ENCODE data around the gene BTF3L4.
A peak's percentile ranks its signal among the peaks of the same experiment; 100 is the strongest.

BTF3L4 gene

DNA sequence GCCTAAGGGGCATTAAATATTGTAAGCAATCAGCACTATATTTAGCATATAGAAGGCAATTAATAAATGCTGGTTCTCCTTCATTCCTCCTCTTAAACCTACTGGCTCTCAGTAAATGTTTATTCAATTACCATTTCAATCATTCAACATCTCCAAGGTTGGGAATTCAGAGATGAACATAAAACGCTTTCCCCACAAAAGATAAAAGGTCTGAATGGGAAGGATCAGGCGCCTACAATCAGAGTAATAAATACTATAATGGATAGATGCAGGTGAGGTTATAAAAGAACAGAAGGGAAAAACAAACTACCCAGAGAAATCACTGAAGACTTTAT is 22.1 kb upstream of the BTF3L4 start:
- Histone ChIP-seq H3K79me2 (ENCODE audit: insufficient read depth, low read length) (peaks cover 43% of the 10 kb centered on the region), H3K9me2 (replicated peaks; ENCODE audit: insufficient read depth, low read length) (no peaks in the 10 kb centered on the region), H3K4me3 (ENCODE audit: insufficient read depth, low read length, poor library complexity, severe bottlenecking) (peak overlapping the region; percentile 84), H3K9me3 (ENCODE audit: insufficient read depth, low read length) (no peaks in the 10 kb centered on the region), H4K20me1 (ENCODE audit: low read depth, low read length) (peaks cover 15% of the 10 kb centered on the region; the same call in 1 of the 2 replicates), H3F3A (ENCODE audit: insufficient read depth) (peaks cover 16% of the 10 kb centered on the region), H3K27me3 (ENCODE audit: low read length) (no peaks in the 10 kb centered on the region), H3K36me3 (ENCODE audit: low read length) (peaks cover 9% of the 10 kb centered on the region; the same call in 1 of the 2 replicates), H2AFZ (ENCODE audit: low read depth, low read length, severe bottlenecking) (peak overlapping the region; percentile 69), H3K9ac (ENCODE audit: low read length) (peak overlapping the region; percentile 79), H3K27ac (ENCODE audit: low read depth, low read length) (peak overlapping the region; percentile 9; the same call in 1 of the 2 replicates), H3K4me2 (ENCODE audit: low read depth, low read length, poor library complexity, severe bottlenecking) (peak overlapping the region; percentile 81)
- TF ChIP-seq, protein P1, sequence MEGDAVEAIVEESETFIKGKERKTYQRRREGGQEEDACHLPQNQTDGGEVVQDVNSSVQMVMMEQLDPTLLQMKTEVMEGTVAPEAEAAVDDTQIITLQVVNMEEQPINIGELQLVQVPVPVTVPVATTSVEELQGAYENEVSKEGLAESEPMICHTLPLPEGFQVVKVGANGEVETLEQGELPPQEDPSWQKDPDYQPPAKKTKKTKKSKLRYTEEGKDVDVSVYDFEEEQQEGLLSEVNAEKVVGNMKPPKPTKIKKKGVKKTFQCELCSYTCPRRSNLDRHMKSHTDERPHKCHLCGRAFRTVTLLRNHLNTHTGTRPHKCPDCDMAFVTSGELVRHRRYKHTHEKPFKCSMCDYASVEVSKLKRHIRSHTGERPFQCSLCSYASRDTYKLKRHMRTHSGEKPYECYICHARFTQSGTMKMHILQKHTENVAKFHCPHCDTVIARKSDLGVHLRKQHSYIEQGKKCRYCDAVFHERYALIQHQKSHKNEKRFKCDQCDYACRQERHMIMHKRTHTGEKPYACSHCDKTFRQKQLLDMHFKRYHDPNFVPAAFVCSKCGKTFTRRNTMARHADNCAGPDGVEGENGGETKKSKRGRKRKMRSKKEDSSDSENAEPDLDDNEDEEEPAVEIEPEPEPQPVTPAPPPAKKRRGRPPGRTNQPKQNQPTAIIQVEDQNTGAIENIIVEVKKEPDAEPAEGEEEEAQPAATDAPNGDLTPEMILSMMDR (IDR thresholded peaks at IDR 0.05; ENCODE audit: insufficient read depth, low read length, poor library complexity, severe bottlenecking): no peak
- TF ChIP-seq EZH2phosphoT487 (conservative IDR thresholded peaks at IDR 0.05; ENCODE audit: low read length): no peak

GRCh38 chr1:52037402-52037814 is 18.7 kb upstream of the BTF3L4 start:
- TF ChIP-seq, protein P1 (IDR thresholded peaks at IDR 0.05; ENCODE audit: insufficient read depth, low read length, poor library complexity, severe bottlenecking): no peak
- TF ChIP-seq EZH2phosphoT487 (conservative IDR thresholded peaks at IDR 0.05; ENCODE audit: low read length): no peak
- H3K79me2 ChIP-seq (ENCODE audit: insufficient read depth, low read length): peaks cover 12% of the 10 kb centered on the region
- H3K9me3 ChIP-seq (ENCODE audit: insufficient read depth, low read length): no peaks in the 10 kb centered on the region
- H3K9ac ChIP-seq (ENCODE audit: low read length): no peak overlapping the region
- H3K9me2 ChIP-seq (replicated peaks; ENCODE audit: insufficient read depth, low read length): no peaks in the 10 kb centered on the region
- no peaks in the 10 kb centered on the region for H3K36me3 ChIP-seq (ENCODE audit: low read length)
- no peak overlapping the region for H3K4me2 ChIP-seq (ENCODE audit: low read depth, low read length, poor library complexity, severe bottlenecking)
- H3F3A ChIP-seq (ENCODE audit: insufficient read depth): peaks cover 16% of the 10 kb centered on the region
- H4K20me1 ChIP-seq (ENCODE audit: low read depth, low read length): no peaks in the 10 kb centered on the region
- no peaks in the 10 kb centered on the region for H3K27me3 ChIP-seq (ENCODE audit: low read length)
- H3K27ac ChIP-seq (ENCODE audit: low read depth, low read length): no peak overlapping the region
- H2AFZ ChIP-seq (ENCODE audit: low read depth, low read length, severe bottlenecking): no peak overlapping the region
- H3K4me3 ChIP-seq (ENCODE audit: insufficient read depth, low read length, poor library complexity, severe bottlenecking): no peak overlapping the region

GRCh38 chr1:52037909-52038308 is 18.2 kb upstream of the BTF3L4 start:
- H3F3A ChIP-seq (ENCODE audit: insufficient read depth): peaks cover 16% of the 10 kb centered on the region
- H3K36me3 ChIP-seq (ENCODE audit: low read length): no peaks in the 10 kb centered on the region
- no peak overlapping the region for H3K4me2 ChIP-seq (ENCODE audit: low read depth, low read length, poor library complexity, severe bottlenecking)
- no peak overlapping the region for H3K9ac ChIP-seq (ENCODE audit: low read length)
- no peak for TF ChIP-seq EZH2phosphoT487 (conservative IDR thresholded peaks at IDR 0.05; ENCODE audit: low read length)
- TF ChIP-seq, protein P1 (IDR thresholded peaks at IDR 0.05; ENCODE audit: insufficient read depth, low read length, poor library complexity, severe bottlenecking): no peak
- H3K27me3 ChIP-seq (ENCODE audit: low read length): no peaks in the 10 kb centered on the region
- no peak overlapping the region for H3K4me3 ChIP-seq (ENCODE audit: insufficient read depth, low read length, poor library complexity, severe bottlenecking)
- no peak overlapping the region for H2AFZ ChIP-seq (ENCODE audit: low read depth, low read length, severe bottlenecking)
- H3K79me2 ChIP-seq (ENCODE audit: insufficient read depth, low read length): peaks cover 10% of the 10 kb centered on the region
- no peak overlapping the region for H3K27ac ChIP-seq (ENCODE audit: low read depth, low read length)
- H3K9me3 ChIP-seq (ENCODE audit: insufficient read depth, low read length): no peaks in the 10 kb centered on the region
- no peaks in the 10 kb centered on the region for H3K9me2 ChIP-seq (replicated peaks; ENCODE audit: insufficient read depth, low read length)
- H4K20me1 ChIP-seq (ENCODE audit: low read depth, low read length): no peaks in the 10 kb centered on the region
